HG03439 (cell line): ENCODE results near the gene NLRP9.

ENCODE experiments used
- ATAC-seq: cut with Tn5 transposase; IDR thresholded peaks from one replicate; pipeline ENCODE4 v1.9.1; 2021; ENCODE audit warnings: mild to moderate bottlenecking, moderate library complexity; ENCODE audit not compliant: unreplicated experiment

The NLRP9 gene

DNA sequence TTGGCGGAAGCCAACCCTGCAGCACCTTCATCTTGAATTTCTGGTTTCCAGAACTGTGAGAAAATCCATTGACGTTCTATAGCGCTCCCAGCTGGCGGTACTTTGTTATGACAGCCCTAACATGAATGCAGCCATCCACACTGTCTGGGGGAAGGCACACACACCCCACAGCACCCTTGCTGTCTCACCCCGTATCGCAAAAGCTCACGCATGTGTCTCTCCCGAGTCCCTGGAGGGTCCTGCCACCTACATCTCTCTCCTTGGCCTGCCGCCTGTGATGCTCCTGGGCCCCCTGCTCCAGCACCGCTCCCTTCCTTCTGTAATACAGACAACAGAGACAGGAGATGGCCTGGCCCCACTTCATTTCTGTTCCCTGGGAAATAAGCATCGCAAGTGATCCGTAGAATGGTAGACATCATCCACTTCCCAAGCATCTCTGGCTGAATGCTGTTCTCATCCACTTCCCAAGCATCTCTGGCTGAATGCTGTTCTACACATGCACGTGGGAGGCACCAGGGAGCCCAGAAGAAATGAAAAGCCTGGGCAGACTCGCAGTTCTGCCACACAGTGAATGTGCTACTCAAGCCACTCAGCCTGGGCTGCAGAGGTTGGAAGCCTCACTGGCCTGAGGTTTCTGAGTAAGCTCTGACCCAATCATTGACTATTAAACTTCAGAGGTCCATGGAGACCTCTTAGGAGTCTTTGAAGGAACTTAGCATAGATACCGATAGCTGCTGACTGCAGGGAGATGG, 33.5 kb downstream of the NLRP9 start:
- no peak for ATAC-seq

DNA sequence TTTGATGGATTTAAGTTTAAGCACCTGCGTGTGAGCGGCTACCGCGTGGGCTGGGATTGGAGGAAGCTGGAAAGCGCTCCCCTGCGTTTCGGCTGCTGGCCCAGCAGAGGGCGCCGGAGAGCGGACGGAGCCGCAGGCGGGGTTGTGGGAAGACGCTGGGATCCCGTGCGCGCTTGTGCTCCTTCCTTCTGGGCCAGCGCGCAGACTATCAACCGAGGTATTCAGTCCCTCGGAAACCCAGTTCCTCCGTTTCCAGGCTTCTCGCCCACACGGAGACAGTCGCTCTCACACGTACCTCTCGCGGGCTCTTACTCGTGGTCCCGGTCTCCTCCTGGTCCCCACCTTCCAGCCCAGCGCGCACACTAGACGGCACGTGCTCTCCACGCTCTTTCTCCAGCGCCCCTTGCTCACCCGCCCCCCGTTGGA, 34.4 kb downstream of the NLRP9 start:
- ATAC-seq: no peak

DNA sequence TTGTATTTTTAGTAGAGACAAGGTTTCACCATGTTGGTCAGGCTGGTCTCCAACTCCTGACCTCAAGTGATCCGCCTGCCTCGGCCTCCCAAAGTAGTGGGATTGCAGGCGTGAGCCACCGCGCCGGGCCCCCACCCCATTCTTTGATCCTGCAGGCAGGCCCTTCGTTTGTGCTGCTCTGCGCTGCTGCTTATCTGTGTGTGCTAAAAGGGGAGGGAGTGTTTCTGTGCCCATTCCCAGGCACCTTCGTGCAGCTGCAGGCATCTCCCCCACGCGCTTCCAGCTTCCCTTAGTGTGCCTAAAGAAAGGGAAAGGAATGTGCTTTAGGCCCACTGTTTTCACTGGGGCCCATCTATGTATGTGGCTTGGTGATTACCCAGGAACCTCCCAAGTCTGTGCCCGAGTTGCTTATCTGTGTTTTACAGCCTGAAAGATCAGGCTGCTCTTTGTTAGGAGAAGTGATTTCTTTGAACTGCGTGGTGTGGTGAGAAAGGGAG, 36.0 kb downstream of the NLRP9 start:
- no peak for ATAC-seq

DNA sequence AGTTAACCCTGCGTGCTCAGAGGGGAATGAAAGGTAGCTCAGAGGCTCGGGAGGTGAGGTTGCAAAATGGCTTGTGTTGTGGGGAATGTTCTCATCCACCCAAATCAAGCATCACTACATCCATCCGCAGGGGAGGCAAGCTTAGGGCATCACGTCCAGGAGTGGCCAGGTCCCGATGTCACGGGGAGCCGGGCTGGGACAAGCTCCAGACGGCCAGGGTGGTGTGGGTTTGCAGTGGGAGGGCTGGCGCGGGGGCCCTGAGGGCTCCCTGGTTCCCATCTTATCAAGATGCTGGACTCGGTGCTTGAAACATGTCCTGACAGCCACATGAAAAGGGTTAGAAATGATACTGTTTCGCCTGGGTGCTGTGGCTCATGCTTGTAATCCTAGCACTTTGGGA, 37.4 kb downstream of the NLRP9 start:
- no peak for ATAC-seq

DNA sequence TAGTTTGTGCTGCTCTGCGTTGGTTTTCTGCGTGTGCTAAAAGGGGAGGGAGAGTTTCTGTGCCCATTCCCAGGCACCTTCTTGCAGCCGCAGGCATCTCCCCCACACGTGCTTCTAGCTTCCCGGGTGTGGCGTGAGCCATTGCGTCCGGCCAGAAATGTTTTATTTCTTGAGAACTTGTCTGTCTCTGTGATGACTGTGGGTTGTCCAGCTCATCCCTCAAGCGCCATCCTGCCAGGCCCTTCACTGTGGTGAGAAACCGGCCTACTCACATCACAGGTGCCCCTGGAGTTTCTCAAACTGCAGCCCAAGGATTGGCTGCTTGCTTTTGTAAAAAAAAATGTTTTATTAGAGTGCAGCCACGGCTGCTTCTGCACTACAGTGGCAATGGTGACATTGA, 39.0 kb downstream of the NLRP9 start:
- ATAC-seq: no peak

DNA sequence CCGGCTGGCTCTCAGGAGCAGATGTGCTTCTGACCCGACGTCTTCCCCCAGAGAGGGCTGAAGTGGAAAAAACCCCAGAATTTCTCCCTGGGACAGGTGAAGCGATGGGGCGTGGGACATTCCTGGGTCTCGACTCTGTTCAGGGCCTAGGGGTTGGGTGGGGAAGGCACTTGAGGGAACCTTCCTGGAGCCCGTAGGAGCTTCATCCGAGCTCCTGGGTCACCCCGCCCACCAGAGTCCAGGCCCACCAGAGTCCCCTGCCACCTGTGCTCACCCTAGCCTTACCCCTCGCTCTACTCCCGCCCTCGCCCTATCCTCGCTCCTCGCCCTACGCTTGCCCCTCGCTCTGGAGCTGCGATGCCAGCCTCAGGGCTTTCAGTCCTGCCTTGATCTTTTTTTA, 39.9 kb downstream of the NLRP9 start:
- ATAC-seq: no peak

DNA sequence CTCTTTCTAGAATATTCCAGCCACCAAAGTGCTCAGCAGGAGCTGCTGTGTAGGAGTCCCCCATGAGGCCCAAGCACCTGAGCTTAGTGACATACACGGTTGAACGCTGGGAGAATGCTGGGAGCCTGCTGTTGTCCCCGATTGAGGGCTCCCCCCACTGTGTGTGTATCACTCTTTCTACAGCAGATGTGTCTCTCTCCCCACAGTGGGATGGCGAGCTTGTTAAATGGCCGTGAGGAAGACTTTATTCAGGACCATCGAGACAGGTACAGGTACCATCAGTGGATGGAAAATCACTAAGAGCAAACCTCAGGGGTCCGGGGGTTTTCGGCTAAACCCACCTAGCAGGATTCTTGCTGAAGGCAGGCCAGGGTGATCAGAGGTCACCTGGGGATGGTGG, 40.5 kb downstream of the NLRP9 start:
- ATAC-seq: no peak

DNA sequence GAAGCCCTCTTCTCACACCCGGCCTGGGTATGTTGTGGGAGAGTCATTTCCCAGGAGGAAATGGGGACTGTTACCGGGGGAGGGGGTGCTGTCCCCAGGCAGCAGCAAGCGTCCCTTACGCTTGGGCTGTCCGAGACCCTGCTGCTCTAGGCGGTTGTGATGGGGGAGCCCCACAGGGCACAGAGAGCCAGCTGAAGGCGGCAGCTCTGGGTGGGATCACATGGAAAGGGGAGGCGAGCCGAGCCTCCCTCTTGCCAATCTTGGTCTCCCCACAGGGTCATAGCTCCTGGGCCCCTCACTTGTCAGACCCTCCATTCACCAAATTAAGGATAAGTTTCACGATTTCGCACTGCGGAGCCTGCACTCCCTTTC, 41.1 kb downstream of the NLRP9 start:
- ATAC-seq: no peak

DNA sequence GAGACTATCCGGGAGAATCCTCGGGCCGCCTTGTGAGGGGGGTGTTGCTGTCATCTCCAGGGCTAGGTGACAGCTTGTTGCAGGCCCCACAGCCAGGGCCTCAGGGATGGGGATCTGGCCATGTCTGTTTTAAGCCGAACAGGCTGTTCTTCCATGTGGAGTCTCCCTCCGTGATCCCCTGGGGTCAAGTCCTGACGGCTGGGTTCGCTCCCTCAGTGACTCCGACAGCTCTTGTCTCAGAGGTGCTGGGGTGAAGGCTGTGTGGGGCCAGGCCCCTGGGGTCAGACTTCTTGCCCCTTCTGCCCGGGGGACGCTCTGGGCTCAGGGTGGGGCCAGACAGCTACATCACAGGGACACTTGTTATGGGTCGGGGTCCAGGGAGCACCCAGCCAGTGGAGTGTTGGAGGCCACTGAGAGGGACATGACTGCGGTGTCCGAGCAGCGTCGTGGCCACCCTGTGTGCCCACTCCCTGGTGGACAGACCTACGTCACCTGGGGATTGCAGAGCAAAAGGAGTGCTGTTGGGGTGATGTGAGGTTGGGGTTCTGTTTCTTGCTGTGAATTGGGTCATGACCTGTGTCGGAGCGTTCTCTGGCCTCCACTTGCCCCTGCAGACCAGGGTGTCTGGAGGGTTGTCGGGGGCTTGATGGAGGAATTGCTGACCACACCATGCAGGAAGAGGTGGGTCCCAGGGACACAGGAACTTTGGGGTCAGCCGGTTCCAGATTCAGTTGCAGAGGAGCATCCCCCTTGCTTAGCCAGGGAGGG, 41.7 kb downstream of the NLRP9 start:
- ATAC-seq: no peak

DNA sequence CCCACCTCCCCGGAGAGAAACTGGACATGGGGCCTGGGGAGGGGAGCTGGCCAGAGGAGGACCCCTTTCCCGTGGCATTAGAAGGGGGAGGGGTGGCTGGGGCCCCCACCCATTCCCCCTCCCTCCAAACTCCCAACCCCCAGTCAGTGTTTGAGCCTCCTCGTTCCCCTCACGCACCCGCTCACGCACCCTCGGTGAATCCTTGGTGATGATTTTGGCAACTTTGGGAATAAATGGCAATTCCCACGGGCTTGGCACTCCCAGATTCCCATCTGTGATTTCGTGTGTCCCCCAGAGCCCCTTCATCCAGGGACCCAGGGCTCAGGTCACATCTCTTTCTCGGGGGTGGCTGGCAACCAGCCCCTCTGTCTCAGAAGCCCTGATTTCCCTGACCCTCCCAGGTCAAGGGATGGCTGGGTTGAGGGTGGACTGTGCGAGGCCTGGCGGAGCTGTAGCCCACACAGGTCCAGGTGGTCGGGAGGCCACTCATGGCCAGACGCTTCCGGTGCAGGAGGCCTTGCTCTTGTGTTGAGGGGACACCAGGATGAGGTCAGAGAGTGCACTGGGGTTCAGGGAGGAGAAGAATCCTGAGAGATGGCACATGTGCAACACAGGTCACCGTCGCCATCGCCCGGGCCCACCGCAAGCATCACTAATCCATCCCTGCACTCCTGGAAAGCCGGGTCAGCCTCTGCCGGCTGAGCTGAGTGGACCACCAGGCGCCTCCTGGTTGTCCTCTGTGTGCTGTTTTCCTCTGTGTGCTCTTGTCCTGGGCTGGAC, 42.5 kb downstream of the NLRP9 start:
- no peak for ATAC-seq

DNA sequence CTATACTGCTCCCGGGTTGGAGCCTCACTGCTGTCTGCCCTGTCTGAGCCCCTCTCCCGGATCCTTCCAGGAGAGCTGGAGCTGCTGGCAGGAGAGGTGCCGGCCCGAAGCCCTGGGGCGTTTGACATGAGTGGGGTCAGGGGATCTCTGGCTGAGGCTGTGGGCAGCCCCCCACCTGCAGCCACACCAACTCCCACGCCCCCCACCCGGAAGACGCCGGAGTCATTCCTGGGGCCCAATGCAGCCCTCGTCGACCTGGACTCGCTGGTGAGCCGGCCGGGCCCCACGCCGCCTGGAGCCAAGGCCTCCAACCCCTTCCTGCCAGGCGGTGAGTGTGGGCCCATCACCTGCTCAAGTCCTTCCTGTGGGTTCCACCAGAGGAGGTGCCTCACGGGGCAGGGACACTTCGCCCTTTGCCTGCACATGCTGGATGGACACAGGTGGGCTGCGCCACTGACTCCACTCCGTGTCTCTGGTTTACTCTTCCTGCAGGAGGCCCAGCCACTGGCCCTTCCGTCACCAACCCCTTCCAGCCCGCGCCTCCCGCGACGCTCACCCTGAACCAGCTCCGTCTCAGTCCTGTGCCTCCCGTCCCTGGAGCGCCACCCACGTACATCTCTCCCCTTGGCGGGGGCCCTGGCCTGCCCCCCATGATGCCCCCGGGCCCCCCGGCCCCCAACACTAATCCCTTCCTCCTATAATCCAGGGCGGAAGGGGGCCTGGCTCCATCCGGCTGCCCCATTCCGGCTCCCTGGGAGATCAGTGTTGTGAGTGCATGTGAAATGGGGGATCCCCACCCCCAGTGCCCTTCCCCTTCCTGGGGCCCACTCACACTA, 43.3 kb downstream of the NLRP9 start:
- ATAC-seq: no peak

DNA sequence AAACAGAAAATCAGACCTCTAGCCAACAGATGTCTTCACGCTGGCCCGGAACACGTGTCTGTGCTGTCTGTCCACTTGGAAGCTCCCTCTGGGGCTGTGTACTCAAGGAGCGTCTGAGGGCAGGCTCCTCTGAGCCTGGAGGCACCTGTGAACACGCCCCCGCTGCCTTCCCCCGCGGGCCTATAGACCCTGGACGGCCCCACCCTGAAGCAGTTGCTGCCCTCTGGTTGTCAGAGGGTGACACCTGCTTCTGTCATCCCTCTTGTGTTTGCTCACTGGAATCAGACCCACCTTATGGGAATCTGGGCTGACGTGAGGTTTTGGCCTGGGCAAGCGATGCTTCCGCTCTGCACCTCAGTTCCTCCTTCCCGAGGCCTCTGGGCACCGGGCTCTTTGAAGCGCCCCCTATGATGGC, 44.0 kb downstream of the NLRP9 start:
- ATAC-seq: no peak

DNA sequence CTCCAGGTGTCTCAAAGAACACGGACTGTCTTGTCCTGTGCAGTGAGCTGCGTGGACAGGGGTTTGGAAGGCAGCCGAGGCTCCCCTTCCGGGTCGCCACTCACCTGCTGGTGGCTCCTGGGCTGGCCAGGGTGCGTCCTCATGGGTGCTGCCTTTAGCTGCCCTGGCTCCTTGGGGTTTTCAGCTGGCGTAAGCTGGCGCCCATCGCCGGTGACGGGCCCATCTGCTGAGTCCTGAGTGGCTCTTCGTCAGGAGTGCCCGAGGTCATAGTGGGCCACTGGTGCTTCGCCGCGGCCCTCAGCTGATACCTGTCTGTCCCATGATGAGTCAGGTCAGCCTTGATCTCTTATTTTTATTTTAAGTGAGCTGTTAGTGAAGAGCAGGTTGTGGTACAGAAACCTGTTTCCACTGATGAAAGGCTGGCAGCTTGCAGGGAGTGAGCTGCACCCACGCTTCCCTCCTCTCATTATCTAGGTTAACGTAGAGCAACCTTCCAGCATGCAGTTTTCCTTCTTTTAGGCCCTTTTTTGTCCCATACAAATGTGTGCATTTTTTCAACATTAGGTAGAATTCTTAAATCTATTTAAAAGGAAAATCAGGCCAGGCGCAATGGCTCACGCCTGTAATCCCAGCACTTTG, 44.7 kb downstream of the NLRP9 start:
- ATAC-seq: no peak

DNA sequence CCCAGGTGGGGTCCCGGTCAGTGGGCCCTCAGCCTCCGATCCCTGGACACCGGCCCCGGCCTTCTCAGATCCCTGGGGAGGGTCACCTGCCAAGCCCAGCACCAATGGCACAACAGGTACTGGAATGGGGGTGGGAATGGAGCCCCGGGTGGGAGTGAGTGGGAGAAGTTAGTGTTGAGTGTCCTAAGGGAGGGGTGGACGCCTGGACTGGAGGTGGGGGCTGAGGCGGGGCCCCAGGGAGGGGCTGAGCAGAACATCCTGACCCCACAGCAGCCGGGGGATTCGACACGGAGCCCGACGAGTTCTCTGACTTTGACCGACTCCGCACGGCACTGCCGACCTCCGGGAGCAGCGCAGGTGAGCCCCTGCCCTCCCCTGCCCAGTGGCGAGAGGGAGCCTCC, 45.5 kb downstream of the NLRP9 start:
- no peak for ATAC-seq

DNA sequence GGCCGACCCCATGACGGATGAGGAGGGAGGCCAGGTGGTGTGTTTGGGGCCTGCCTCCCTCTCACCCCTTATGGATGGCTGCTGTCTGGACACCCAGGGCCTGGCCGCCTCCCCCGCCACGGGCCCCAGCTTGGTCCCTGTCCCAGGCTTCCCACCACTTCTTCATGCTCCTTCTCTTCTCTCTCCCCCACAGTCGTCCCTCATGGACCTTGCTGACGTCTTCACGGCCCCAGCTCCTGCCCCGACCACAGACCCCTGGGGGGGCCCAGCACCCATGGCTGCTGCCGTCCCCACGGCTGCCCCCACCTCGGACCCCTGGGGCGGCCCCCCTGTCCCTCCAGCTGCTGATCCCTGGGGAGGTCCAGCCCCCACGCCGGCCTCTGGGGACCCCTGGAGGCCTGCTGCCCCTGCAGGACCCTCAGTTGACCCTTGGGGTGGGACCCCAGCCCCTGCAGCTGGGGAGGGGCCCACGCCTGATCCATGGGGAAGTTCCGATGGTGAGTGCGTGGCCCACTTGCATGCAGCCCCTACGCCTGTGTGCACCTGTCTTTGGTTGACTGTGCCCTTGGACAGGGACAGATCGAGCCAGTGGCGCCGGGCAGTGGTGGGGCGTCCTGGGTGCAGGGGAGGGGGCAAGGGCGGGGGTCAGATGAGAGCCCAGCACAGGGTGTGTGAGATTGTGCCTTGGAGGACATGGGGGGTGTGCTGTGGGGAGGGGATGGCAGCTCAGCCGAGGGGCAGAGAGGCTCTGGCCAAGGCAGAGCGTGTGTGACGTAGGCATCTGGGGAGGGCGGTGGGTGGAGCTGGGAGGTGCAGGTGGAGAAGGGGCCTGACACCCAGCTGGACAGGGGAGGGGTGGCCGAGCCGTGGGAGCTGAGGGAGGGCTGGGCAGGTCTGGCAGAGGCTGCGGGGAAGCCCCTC, 46.4 kb downstream of the NLRP9 start:
- no peak for ATAC-seq

DNA sequence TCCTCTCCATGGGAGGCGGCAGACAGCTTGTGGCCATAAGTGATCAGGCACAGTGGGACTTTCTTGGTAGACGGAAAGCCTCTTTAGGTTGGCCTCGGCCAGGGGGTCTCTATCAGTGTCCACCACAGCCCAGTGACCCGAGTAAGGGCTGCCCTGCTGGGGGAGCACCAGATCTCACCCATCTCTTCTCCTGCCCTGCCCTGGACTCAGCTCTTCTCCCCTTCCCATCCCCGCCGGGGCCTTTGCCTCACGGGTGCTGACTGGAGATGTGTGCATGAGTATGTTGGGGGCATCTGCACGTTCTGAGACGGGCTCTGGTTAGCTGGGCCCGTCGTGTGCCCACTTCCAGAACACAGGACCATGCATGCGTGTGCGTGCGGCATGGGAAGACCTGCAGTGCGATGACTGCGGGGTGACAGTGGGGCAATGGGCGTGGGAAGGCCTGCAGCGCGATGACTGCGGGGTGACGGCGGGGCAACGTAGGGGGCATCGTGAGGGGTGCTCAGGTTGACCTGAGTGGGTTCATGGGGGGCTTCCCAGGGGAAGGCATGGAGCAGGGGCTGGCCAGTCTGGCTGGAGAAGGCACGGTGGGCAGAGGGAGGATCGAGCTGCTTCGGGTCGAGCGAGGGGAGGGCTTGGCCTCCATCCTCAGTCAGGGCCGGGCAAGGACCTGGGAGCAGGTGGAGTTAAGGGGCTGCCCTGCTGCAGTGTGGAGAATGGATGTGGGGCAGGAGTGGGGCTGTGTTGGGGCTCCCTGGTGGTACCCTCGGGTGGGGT, 47.2 kb downstream of the NLRP9 start:
- ATAC-seq: no peak

DNA sequence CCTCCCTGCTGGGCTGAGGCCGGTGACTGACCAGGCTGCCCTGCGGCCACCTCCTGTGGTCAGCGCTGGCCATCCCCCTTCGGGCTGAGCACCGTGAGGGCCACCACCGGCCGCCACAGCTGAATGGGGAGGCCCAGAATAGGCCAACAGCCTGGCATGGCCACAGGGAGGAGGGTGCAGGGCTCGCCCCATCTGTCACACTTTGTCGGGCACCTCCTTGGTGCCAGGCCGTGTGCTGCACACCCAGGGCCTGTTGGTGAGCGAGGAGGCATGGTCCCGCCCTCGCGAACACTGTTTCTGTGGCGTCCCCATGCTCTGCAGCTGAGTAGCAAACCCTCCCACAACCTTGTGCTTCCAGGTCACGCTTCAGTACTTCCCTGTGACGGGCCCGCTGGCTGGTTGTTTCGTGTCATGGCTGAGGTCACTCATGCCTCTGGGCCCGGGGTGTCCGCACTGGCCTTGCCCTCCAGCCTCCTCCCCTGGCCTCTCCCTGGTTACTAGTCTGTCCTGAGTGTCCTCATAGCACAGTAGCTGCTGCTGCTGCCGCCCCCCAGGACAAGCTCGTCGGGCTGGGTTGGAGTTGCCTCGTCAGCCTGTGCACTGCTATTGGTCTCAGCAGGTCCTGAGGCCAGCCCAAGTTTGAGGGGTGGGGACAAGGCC, 48.0 kb downstream of the NLRP9 start:
- no peak for ATAC-seq
